SK-MEL-5 (cell line): ENCODE measurements around the gene CORO2B. TPM values are rescaled to one million over a fixed set of nuclear protein-coding genes. Genes with fewer than 3 reads are reported as not detected.
A peak's percentile ranks its signal among the peaks of the same experiment; 100 is the strongest.

ENCODE experiments used
- DNase-seq: peaks from one replicate; pipeline ENCODE4 v3.0.0-alpha.2; 2016; ENCODE audit warnings: low read depth, low spot score
- in situ Hi-C: cut with HindIII; loops from 2 replicates; pipeline ENCODE4 v1.10.0; 2016; ENCODE audit warnings: low sequenced_read_pairs, high pct_unique_total_duplicates, low pct_unique_long_range_greater_than_20kb
- total RNA-seq: library from RNA; depleted of rRNA; stranded (reverse); fragments of >200 nt; shearing (Covaris generic); gene quantifications from 2 replicates; pipeline ENCODE4 v1.2.3, GENCODE V29; 2014

Gene CORO2B
- total RNA-seq, 1 experiment from 2014 or later = 0.13 TPM

DNA sequence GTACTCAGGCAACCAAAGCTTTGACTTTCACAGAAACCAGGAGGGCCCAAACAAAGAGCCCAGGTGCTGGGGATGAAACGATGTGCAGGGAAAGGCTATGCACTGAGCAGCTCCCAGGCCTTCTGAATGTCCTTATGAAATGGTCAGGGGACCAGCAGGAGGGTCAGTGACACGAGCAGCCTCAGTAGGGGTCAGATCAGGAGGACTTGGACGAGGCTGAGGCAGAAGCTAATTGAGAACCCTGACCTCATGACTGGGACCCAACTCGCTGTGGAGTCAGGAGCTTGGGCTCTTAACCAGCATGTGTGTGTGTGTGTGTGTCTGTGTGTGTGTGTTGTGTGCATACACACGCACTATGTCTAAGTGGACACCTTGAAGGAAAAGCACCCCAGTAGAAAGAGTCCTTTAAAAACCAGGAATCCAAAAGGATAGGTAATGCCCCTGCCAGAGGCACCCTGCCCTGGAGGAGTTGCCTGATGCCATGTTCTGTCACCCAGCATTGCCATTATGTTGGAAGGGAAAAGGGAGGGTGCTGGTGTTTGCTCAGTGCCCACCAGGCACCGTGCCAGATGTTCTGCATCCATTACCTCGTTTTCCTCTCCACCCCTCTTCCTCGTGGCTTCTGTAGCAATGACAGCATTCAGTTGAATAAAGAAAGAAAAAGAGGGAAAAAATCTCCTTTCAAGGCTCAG lies 50.9 kb downstream of the CORO2B start:
- in situ Hi-C loops = no loop called here
- DNase-seq = no peak

DNA sequence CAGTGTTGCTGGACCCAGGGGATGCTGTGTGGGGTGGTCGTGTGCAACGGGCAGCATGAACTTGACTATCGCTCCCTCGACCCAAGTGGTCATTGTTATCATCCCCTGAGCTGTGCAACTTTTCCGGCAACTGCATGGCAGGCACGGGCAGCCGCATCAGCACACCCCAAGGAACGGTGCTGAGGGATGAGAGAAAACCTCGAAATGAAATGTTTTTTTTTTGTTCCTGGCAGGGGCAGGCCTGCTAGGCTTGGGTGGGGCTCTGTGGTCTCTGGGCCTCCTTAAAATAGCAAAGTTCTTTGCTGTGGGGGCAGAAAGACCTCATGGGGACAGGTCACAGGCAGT lies 51.4 kb downstream of the CORO2B start:
- DNase-seq = no peak
- in situ Hi-C loops = no loop called here

DNA sequence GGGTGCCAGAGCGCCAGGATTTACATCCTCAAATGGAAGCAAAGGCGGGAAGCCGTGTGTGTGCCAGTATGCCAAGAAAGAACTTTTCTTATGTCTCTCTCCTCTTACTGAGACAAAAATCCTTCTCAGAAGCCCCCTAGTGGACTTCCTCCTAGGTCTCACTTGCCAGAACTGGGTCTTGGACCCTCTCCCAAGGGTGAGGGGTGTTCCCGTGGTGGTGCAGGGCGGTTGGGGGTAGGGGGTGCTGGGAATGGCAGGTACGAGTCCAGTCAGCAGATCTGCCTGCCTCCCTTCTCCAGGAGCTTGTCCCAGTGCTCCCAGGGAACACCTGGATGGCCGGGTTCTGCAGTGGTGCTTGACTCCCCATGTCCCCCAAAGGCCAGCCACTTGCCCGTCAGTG lies 52.0 kb downstream of the CORO2B start:
- in situ Hi-C loops = no loop called here
- DNase-seq = no peak

DNA sequence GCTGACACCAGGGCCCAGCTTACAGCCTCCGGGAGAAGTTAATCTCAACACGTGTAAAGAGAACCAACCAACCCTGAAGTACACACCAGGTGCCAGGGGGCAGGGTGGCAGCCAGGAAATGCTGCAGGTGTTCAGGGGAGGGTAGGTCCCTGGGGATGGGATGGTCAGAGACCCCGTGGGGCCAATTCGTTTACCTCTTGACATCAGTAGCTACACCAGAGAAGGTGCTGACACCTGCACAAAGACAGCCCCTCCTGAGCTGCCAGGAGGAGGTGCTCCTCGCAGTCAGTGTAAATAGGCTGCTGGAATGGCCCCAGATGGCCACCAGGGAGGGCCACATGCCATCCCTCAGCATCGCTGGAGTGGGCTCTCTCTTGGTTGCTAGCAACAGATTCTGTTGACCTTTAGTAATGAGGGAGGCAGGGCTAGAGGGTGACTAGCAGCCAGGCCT lies 52.8 kb downstream of the CORO2B start:
- DNase-seq = no peak
- in situ Hi-C loops = no loop called here

DNA sequence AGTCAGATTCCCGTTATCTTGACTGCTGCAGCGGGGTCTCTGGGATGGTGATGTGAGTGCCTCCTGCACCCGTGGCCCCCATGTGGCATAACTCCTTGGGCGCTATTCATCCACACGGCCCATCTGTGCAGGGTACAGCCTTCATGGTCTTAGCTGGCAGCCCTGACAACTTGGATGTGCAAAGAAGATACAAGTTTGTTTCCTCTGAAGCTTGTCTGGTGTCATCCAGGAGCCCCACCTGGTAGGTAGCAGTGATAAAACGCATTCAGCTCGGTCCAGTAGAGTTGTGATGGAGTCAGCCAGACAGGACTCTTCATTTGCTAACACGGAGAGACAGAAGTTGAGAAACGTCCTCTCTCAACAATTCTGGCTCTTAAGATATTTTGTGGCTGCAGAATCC lies 53.3 kb downstream of the CORO2B start:
- DNase-seq = no peak

DNA sequence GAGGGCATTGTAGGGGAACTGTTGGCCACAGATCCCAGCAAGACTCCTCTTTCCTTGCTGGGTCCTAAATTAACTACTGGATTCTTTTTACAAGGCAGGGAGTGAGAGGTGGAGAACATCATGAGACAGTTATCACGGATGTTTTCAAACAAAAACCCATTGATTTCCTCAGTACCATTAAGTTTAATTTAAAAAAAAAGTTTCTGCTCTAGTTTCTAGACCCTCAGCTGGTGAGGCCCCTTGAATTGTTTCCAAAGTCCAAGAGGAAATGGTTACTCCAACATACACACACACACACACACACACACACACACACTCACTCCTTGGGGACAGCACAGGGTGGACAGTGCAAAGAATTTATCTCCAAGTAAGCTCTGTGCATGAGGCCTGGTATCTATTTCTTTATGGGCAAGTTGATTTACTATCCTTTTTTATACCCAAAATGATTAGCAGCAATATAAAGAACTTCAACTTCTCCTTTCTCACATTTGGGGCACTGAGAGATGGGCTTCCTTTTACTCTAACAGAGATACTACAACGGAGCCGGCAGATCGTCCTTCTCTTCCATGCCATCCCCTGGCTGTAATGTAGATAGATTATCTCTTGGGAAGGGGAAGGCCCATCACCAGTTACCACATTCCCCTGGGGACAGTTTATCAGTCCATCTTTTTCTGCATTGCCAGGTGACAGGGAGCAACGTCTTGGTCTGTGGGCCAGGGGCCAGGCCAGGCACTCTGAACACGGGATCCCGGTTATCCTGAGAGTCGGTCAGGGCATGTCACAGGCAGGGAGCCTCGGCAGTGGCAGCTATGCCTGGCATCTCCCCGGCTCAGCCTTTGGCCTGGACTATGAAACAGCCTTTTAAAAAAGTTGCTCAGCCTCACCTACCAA lies 54.7 kb downstream of the CORO2B start:
- in situ Hi-C loops = no loop called here
- peak; percentile 52 for DNase-seq

More for the DNA sequence above, 53.3 kb downstream of the CORO2B start:
- in situ Hi-C loops = no loop called here

DNA sequence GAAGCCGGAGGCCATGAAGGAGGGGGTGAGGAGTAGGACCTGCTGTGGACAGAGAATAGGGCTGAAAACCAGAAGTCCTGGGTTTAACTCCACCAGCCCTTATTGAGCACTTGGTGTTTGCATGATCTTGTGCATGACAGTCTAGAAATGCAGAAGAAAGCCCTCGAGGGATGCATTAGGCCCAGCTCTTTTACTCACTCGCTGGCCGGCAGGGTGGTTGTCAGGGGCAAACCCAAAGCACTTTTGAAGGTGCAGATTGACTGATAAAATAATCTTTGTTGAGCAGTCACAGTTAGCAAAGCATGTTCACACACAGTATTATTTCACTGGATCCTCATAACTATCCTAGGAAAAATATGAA lies 55.3 kb downstream of the CORO2B start:
- DNase-seq = no peak
- in situ Hi-C loops = no loop called here

DNA sequence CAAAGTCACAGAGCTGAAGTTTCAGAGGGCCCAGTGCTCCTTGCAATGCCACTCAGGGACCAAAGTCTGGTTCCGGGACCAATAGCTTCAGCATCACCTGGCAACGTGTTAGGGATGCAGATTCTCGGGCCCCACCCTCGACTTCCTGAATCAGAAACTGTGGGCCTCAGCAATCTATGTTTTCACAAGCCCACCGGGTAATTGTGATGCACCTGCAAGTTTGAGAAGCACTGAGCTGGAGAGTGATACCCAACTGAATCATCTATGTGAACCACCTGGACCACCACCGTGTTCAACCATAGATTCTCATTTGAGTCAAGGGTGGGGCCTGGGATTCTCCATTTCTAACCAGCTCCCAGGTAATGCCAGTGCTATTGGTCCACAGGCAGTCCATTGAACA lies 55.7 kb downstream of the CORO2B start:
- no peak for DNase-seq
- in situ Hi-C loops = no loop called here

DNA sequence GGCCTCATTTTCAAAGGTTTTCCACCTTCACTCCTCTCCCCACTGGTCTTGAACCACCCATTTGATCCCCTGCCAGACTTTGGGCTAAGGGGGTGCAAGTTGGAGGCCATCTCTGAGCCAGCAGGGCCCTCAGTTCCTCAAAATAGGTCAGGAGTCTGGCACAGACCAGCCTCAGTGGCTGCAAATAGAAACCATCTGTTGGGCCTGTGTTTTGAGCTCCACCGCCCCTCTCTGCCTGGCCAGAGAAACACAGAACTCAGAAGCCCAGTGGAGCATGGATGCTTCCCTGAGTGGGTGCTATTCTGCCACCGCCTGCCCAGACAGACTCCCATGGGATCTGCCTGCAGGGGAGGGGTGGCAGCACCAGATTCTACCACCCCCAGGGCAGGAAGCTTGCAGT lies 56.3 kb downstream of the CORO2B start:
- in situ Hi-C loops = no loop called here

DNA sequence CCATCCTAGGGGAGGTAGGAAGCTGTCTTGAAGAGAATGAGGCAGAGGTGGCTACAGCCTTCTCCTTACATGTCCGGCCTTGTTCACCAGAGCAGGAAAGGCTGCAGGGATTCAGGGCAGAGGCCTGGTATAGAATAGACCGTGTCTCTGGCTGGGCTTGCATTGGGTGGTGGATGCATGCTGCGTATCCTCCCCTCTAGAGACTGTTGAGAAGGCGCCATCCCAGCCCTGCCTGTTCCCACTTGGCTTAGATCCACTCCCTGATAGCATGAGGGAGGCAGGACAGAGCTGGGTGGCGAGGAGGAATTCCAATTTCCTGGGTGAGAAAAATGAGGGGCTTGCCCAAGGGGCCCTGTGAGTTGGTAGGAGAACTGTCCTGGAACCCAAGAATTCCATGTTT lies 57.5 kb downstream of the CORO2B start:
- no peak for DNase-seq
- in situ Hi-C loops = no loop called here

More for the DNA sequence above, 56.3 kb downstream of the CORO2B start:
- DNase-seq = no peak

DNA sequence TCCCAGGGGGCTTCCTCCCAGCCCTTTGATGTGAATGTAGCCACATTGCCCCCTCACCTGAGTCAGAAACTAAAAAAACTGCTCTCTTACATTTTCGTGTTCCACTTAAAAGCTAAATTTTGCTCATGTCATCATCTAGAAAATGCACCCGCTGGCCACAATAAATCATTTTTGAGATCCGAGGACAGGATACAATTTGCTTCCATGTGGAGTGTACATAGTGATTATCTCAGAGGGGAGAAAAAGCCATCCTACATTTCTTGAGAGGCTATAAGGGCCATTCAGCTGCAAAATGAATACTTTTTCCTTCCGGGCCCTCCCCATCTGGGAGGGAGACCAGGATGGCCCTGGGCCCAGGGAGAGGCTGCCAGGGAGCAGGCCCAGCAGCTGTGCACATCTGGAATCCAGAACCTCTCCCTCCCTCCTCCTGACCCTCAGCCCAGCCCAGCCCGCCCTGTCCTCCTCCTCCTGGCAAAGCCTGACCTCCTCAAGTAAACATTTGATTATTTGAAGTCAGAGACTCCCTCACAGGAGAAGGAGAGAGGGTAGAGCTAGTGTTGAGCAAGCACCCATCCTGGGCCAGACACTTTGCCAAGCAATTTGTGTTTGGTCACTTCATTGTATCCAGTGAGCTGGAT lies 59.1 kb downstream of the CORO2B start:
- in situ Hi-C loops = no loop called here
- DNase-seq = no peak

DNA sequence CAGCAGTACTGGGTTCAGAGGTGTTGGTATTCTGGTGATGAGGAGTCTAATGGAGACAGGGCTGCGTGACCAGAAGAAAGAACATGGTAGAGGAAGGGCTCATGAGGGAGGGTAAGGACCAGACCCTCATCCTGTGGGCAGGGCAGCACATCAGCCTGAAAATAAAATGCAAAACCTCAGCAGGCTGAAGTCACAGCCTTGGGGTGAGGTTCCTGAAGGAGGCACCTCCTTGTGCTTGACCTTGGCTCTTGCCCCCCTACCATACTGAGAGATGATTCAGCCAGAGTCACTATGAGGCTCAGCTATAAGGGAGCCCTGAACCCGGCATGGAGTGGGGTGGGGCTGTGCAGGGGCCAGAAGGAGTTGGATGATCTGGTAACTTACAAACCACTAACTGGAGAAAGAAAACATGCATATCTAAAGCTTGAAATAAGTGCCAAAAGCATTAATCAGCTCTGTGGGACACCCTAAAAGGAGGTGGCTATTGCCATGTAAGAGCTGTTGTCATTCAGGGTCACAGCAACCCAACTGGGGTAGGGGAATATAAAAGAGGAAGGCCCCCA lies 60.2 kb downstream of the CORO2B start:
- DNase-seq = no peak
- in situ Hi-C loops = no loop called here

DNA sequence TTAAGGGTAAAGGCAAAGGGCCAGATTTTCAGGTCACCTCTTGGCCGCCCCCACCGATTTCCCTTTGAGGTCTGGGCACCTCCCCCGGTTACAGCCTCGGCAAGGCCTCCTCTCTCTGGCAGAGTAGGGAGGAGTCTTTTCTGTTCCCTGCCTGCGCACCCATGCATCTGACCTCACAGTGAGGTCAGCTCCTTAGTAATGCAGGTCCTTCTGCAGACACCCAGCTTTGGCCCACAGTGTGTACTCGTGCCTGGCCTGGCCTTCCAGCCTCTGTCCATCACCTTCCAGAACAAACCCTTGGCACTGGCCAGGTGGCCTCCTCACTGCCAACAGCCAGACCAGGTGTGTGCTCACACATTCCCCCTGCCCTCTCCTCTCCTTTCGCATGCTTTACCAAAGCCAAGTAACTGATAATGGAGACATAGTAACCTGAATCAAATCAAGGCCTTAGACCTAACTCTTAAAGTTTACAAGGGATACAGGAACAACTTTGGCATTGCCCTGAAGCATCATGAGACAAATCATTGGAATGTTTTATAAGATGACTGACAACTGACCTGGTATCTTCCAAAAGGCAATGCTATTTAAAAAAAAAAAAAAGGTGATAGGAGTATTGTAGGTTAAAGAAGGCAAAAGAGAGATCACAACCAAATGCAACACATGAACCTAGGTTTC lies 61.3 kb downstream of the CORO2B start:
- DNase-seq = no peak
- in situ Hi-C loops = no loop called here

DNA sequence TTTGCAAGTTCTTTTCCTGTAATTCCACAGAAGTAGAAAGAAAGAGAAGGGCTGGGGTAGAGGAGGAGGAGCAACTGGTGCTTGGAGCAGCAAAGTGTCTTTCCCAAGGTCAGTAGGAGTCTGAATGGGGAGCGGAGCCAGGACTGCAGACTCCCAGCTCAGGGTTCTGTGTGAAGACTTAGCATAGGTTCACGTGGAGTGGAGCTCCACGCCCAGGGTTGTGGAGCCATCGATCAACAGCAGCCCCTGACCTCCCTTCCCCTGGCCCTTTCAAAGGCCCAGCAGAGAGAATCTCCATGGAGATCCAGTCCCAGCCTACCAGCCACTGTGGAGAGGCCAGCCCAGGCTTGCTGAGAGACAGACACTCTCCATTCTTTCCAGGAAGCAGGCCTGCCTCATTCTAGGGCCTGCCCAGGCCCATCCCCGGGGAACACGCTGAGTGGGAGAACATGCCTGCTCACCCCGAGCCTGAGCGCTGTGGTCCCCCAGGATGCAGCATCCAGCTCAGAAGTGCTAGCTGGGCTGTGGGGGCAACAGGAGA lies 62.1 kb downstream of the CORO2B start:
- in situ Hi-C loops = no loop called here
- DNase-seq = no peak

DNA sequence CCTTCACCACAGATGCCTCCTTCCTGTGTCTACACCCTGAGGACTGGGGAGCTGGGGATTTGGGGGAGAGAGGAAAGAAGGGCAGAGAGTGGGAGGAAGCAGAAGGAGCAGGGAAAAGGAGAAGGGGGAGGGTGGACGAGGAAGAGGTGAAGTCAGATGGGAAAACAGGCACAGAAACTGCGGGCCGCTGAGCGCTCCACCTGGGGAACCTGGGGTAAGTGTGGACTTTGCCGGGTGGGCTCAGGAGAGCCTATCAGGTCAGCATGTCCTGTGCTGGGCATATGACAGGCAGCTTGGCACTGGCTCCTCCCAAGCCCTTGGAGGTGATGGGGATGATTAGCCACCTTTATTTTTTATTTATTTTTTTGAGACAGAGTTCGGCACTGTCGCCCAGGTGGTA lies 62.6 kb downstream of the CORO2B start:
- DNase-seq = no peak
- in situ Hi-C loops = no loop called here

DNA sequence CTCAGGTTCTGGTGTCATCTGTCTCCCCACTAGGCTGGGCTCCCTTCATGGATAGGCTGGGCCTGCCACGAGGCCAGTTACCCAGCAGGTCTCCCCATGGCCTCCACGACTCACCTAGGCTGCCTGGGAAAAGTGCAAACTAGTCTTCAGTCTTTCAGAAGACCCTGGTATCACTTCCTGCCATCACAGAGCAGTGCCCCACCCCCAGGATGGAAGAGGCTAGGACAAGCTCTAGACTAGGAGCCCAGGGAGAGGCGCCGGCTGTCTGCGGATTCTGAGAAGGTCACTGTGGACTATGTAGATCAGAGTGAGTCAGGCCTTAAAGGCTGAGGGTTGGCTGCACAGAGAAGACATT lies 63.7 kb downstream of the CORO2B start:
- DNase-seq = no peak

DNA sequence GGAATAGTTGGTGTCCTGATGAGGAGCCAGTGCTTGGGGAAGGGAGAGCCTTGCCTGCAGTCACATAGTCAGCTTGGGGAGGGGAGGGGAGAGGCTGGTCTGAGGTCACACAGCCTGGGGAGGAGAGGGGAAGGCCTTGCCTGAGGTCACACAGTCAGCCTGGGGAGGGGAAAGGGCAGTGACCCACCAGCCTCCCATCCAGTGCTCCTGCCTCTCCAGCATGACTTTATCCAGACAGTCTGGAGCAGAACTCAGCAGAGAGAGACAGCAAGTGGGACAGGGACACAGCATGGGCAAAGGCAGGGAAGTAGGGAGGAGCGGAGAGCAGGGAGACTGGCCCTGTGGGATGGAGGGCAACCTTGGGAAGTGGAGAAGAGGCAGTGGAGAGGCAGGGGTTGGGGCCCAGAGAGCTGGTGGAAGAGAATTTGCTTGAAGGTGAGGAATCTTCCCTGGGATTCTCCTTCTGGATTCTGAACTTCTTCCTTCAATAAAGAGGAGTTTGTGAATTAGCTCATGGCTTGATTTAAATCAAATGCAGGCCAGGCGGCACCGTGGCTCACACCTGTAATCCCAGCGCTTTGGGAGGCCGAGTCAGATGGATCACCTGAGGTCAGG lies 64.5 kb downstream of the CORO2B start:
- no peak for DNase-seq
- in situ Hi-C loops = no loop called here

More for the DNA sequence above, 63.7 kb downstream of the CORO2B start:
- in situ Hi-C loops = no loop called here
